GM12891 (cell line): ENCODE measurements around the gene TRPM1.

Source experiments
- PAX5 ChIP-seq: IDR thresholded peaks from 2 replicates; pipeline ENCODE4 v1.6.1; 2011; ENCODE audit warnings: low read length, moderate library complexity, mild to moderate bottlenecking; ENCODE audit not compliant: insufficient read depth, severe bottlenecking
- POLR2A ChIP-seq: IDR thresholded peaks from 2 replicates; pipeline ENCODE4 v1.6.1; 2011; ENCODE audit warnings: low read depth, low read length, control low read depth
- POLR2AphosphoS5 ChIP-seq: IDR thresholded peaks from 2 replicates; pipeline ENCODE4 v1.6.1; 2011; ENCODE audit warnings: low read depth, low read length, control low read depth
- POU2F2 ChIP-seq: IDR thresholded peaks from 2 replicates; pipeline ENCODE4 v1.6.1; 2011; ENCODE audit warnings: low read depth, mild to moderate bottlenecking, control low read depth, low read length, moderate library complexity
- SPI1 ChIP-seq: IDR thresholded peaks from 2 replicates; pipeline ENCODE4 v1.6.1; 2011; ENCODE audit warnings: low read depth, low read length, control low read depth
- TAF1 ChIP-seq: IDR thresholded peaks from 2 replicates; pipeline ENCODE4 v1.6.1; 2011; ENCODE audit warnings: low read depth, low read length, control low read depth

DNA sequence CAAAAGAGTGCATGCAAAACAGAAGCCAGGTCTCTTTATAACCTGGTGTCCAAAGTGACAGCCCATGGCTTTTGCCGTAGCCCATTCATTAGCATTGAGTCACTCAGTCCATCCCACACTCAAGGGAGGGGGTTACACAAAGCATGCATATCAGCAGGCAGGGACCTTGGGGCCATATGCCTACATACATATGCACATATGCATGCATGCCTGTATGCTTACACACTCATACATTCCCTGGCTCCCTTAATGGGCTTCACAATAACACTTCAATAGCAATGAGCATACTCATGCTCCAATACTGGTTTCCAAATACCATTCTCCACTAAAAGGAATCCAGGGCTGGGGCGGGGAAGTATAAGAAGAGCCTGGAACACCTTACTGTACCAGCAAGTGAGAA lies 22.0 kb downstream of the TRPM1 start:
- TF ChIP-seq POLR2A: no peak
- no peak for TF ChIP-seq TAF1
- TF ChIP-seq POLR2AphosphoS5: no peak
- no peak for TF ChIP-seq PAX5
- TF ChIP-seq SPI1: no peak
- no peak for TF ChIP-seq POU2F2
